Fibroblast of pulmonary artery (primary cell): ENCODE data around the gene CCL22.
A peak's percentile ranks its signal among the peaks of the same experiment; 100 is the strongest.

Experiments
- DNase-seq: peaks from one replicate; pipeline ENCODE4 v3.0.0-alpha.2; 2010; ENCODE audit warnings: low read depth
- H3K4me3 ChIP-seq: replicated peaks from 2 replicates; pipeline ENCODE4 v1.5.1; 2011; ENCODE audit warnings: low read depth, mild to moderate bottlenecking, control low read depth, low read length, moderate library complexity
- CTCF ChIP-seq: IDR thresholded peaks from 2 replicates; pipeline ENCODE4 v1.5.1; 2011; ENCODE audit warnings: mild to moderate bottlenecking, control low read depth, low read length, inconsistent platforms; ENCODE audit errors: missing control alignments

CCL22 gene

GRCh38 chr16:57376313-57376818 lies 17.8 kb downstream of the CCL22 start:
- H3K4me3 ChIP-seq: no peak overlapping the region
- no peak for DNase-seq
- TF ChIP-seq CTCF: no peak

- TF ChIP-seq CTCF: no peak
- DNase-seq: no peak
- H3K4me3 ChIP-seq: no peak overlapping the region
Observed at GRCh38 chr16:57377080-57377841, 18.7 kb downstream of the CCL22 start.

GRCh38 chr16:57379579-57379978 lies 21.0 kb downstream of the CCL22 start:
- no peak for TF ChIP-seq CTCF
- no peak for DNase-seq
- H3K4me3 ChIP-seq: no peak overlapping the region

- H3K4me3 ChIP-seq: no peak overlapping the region
- peak; percentile 51 for DNase-seq
- TF ChIP-seq CTCF: no peak
Observed at GRCh38 chr16:57380671-57381462, 22.3 kb downstream of the CCL22 start.

GRCh38 chr16:57381791-57382534 lies 23.4 kb downstream of the CCL22 start:
- H3K4me3 ChIP-seq: no peak overlapping the region
- TF ChIP-seq CTCF: no peak
- no peak for DNase-seq

GRCh38 chr16:57382535-57383275 lies 24.1 kb downstream of the CCL22 start:
- DNase-seq: no peak

More at GRCh38 chr16:57382535-57383275, 24.1 kb downstream of the CCL22 start:
- no peak overlapping the region for H3K4me3 ChIP-seq
- no peak for TF ChIP-seq CTCF
